Activated naive CD4-positive, alpha-beta T cell treated with anti-CD3 and anti-CD28 coated beads for 36 hours (primary cell): ENCODE measurements around the gene PCMTD2. TPM values are rescaled to one million over a fixed set of nuclear protein-coding genes. Genes with fewer than 3 reads are reported as not detected.
A peak's percentile ranks its signal among the peaks of the same experiment; 100 is the strongest.

ENCODE experiments used
- CTCF ChIA-PET: fragments of 350-600 bp; sonication (Branson Sonifier 250); formaldehyde crosslinking; loops from one replicate; lab custom pipeline; 2021; ENCODE audit warnings: antibody characterized with exemption; lab: Charles Lee
- DNase-seq: peaks from one replicate; pipeline ENCODE4 v3.0.0-alpha.2; 2020
- H3K27ac Mint-ChIP-seq: one replicate; pipeline ENCODE4 v1.8.0; 2021; ENCODE audit warnings: mild to moderate bottlenecking, mixed read lengths
- H3K27me3 Mint-ChIP-seq: one replicate; pipeline ENCODE4 v1.8.0; 2021; ENCODE audit warnings: low read depth, mixed read lengths
- H3K36me3 Mint-ChIP-seq: one replicate; pipeline ENCODE4 v1.8.0; 2021; ENCODE audit warnings: low read depth, mixed read lengths
- H3K4me1 Mint-ChIP-seq: one replicate; pipeline ENCODE4 v1.8.0; 2021; ENCODE audit warnings: low read depth, mixed read lengths
- H3K4me3 Mint-ChIP-seq: one replicate; pipeline ENCODE4 v1.8.0; 2021; ENCODE audit warnings: mild to moderate bottlenecking, moderate library complexity, mixed read lengths
- H3K9me3 Mint-ChIP-seq: one replicate; pipeline ENCODE4 v1.8.0; 2021; ENCODE audit warnings: mixed read lengths
- intact Hi-C: fragments of 100-400 bp; cut with micrococcal nuclease; formaldehyde crosslinking; loops from one replicate; pipeline ENCODE4 v1.15.1; 2023
- total RNA-seq, 2 experiments: library from RNA; stranded (reverse); gene quantifications; one replicate each; pipeline ENCODE4 v1.2.3, GENCODE V29; 2021

The PCMTD2 gene
- total RNA-seq, 2 experiments from 2014 or later, result 34.5 to 36.7 TPM

DNA sequence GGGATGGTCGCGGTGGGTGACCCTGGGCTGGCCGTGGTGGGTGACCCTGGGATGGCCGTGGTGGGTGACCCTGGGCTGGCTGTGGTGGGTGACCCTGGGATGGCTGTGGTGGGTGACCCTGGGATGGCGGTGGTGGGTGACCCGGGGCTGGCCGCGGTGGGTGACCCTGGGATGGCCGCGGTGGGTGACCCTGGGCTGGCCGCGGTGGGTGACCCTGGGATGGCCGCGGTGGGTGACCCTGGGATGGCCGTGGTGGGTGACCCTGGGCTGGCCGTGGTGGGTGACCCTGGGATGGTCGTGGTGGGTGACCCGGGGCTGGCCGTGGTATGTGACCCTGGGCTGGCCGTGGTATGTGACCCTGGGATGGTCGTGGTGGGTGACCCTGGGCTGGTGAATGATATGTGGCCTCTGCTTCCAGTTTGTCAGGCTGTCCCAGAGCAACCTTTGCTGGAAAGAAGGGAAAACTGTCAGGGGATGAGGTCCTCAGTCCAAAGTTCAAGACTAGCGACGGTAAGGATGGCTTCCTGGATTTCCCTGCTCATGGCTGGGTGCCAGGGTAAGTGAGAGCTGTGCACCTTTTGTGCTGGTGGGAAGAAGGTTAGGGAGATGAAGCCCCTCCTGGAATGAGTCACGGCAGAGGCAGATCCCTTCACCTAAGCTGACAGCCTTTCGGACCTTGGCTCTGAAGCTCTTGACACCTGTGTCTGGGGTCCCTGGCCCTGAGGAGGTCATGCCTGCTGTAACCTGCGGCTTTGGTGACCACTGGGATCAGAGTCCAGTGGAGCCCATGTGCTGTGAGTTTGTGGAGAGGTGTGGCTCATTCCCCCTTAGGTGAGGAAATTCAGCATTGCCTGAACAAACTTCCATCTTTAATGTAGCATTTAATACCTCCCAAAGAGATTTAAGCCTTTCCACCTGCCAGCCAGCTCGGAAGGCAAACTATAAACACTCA is 19.1 kb upstream of the PCMTD2 start:
- no peaks in the 10 kb centered on the region for H3K9me3 Mint-ChIP-seq
- no peaks in the 10 kb centered on the region for H3K36me3 Mint-ChIP-seq
- no peak overlapping the region for H3K4me3 Mint-ChIP-seq
- intact Hi-C loops, result no loop called here
- no peaks in the 10 kb centered on the region for H3K27me3 Mint-ChIP-seq
- no peak for DNase-seq
- CTCF ChIA-PET, result no interaction called here
- H3K27ac Mint-ChIP-seq, result no peak overlapping the region
- peaks cover 7% of the 10 kb centered on the region for H3K4me1 Mint-ChIP-seq

DNA sequence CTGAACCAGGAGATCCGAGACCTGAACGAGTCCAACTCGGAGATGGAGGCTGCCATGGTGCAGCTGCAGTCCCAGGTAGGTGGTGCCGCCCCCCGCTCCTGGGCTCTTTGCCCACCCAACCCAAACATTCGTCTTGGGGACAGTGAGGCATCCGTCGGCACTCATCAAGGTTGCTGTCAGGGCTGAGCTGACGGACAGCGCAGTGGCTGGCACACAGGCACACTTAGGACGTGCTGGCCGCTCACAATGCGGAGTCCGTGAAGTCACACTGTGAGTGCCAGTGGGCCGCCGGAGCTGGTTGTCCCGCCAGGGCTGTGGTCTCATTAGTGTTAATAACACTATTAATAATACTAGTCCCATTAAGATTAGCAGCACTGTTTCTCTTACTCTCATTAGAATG is 18.2 kb upstream of the PCMTD2 start:
- no peaks in the 10 kb centered on the region for H3K27me3 Mint-ChIP-seq
- no peaks in the 10 kb centered on the region for H3K9me3 Mint-ChIP-seq
- DNase-seq, result no peak
- peaks cover 7% of the 10 kb centered on the region for H3K4me1 Mint-ChIP-seq
- CTCF ChIA-PET, result no interaction called here
- intact Hi-C loops, result no loop called here
- H3K27ac Mint-ChIP-seq, result no peak overlapping the region
- no peak overlapping the region for H3K4me3 Mint-ChIP-seq
- H3K36me3 Mint-ChIP-seq, result no peaks in the 10 kb centered on the region

DNA sequence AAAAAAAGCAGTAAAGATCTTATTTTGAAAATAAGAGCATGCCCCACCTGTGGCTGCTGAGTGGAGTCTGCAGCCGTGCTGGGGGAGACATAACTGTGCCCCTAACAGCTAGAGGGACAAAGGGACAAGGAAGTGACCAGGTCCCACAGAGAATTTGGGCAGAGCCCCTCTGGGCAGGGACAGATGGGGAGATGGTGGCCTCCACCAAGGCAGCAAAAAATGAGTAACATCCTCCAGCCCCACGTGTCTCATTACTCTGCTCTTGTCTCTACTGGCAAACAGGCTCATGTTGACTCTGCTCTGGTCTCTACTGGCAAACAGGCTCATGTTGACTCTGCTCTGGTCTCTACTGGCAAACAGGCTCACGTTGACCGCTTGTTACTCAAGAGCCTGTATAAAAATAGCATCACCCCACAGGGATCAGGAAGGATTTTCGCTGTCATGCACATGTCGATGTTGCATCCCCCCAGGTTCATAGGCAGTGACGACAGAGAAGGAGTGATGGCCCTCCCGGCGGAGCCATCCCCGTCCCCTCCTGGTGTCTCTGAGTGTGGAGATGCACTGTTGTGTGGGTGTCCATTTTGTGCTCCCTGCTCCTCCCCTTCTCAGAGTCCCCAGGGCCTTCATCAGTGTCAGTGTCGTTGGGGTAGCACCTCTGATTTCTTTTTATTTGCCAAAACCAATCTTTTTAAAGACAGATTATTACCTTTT is 17.3 kb upstream of the PCMTD2 start:
- Mint-ChIP-seq H3K27ac (no peak overlapping the region), H3K27me3 (no peaks in the 10 kb centered on the region), H3K9me3 (no peaks in the 10 kb centered on the region), H3K4me3 (no peak overlapping the region), H3K36me3 (no peaks in the 10 kb centered on the region), H3K4me1 (peaks cover 7% of the 10 kb centered on the region)
- no peak for DNase-seq
- CTCF ChIA-PET, result no interaction called here
- intact Hi-C loops, result no loop called here

DNA sequence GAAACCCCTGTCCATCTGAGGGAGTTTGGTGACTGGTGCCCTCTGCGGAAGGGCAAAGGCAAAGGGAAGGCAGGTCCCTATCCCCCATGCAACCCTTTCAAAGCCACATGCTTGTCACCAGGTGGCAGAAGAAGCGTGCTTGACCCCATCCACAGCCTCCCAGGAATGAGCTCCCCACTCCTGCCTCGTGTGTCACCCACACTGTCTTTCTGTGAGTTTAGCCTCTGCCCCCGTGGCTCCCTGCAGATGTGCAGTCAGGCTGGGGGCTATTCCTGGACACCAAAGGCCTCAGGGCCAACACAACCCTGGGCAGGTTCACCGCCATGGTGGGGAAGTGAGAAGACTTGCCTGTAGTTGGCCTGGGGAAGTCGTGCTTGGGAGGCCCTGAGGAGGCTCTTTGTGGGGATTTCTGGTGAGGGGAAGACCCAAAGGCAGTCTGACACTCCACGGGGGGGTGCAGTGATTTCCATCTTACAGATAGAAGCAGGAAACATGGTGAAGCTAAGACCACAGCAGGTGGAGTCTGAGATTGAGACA is 16.6 kb upstream of the PCMTD2 start:
- Mint-ChIP-seq H3K4me1 (peaks cover under 1% of the 10 kb centered on the region), H3K27me3 (no peaks in the 10 kb centered on the region), H3K27ac (no peak overlapping the region), H3K9me3 (no peaks in the 10 kb centered on the region), H3K36me3 (no peaks in the 10 kb centered on the region), H3K4me3 (no peak overlapping the region)
- DNase-seq, result peak; percentile 28
- CTCF ChIA-PET, result no interaction called here
- intact Hi-C loops, result no loop called here

DNA sequence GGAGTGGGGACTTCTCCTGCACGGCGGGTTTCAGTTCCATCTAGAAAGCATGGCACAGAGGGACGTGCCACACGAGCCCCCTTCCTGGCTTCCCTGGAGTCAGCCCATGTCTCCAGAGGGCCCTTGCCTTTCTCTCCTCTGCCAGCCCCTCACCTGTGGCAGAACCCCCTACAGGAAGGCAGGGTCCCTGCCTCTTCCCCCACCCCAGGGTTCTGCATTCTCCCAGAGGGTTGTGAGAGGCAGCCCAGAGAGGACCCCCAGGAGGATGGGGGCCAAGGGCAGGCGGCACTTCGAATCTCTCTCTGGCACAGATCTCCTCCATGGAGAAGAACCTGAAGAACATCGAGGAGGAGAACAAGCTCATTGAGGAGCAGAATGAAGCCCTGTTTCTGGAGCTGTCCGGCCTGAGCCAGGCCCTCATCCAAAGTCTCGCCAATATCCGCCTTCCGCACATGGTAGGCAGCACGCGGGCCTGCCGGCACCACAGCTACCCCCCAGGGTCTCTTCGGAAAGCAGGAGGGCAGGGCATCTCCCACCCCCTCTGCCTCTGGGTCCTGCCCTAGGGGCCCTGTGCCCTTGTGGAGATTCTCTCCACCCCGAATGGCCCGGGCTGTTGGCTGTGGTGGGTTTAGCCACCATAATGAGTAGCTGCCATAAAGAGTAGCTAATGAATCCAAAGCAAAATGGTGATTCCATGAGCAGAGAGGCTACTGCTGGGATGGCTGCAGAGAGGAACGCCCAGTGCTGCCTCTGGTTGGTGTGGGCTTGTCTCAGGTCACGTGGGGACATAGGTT is 15.9 kb upstream of the PCMTD2 start:
- H3K36me3 Mint-ChIP-seq, result no peaks in the 10 kb centered on the region
- H3K4me3 Mint-ChIP-seq, result no peak overlapping the region
- no peak overlapping the region for H3K27ac Mint-ChIP-seq
- no peaks in the 10 kb centered on the region for H3K9me3 Mint-ChIP-seq
- no peaks in the 10 kb centered on the region for H3K27me3 Mint-ChIP-seq
- H3K4me1 Mint-ChIP-seq, result no peaks in the 10 kb centered on the region
- no peak for DNase-seq
- intact Hi-C loops, result no loop called here
- CTCF ChIA-PET, result no interaction called here

DNA sequence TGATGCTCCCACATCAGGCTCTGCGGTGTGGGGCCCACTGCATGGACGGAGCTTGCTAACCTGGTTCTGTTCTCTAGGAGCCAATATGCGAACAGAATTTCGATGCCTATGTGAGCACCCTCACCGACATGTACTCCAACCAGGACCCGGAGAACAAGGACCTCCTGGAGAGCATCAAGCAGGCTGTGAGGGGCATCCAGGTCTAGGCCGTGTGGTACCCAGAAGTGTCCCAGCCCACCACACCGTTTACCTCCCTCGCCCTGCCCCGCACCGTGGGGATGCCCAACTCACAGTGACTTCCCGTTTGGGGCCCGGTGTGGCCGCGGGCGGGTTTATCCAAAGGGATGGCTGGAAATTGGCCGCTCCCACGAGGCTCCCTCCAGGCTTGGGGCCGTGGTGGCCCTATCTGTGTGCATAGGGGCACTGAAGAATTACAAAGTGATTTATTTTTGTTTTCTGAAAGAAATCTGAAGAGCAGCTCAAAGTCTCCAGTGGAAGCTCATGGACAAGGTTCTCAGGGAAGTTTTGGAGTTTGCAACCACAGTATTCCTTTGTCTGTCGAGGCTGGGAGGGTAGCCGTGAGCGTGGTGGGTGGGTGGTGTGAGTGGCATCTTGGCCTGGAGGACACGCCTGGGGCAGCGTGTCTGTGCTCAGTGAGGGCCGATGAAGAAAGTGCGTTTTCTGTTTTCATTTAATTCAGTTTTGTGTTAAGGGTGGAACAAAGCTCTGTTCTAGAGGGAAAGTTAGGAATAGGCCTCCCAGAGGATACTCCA is 15.1 kb upstream of the PCMTD2 start:
- CTCF ChIA-PET, result no interaction called here
- Mint-ChIP-seq H3K27ac (no peak overlapping the region), H3K36me3 (no peaks in the 10 kb centered on the region), H3K9me3 (no peaks in the 10 kb centered on the region), H3K4me3 (no peak overlapping the region), H3K4me1 (no peaks in the 10 kb centered on the region), H3K27me3 (no peaks in the 10 kb centered on the region)
- DNase-seq, result no peak
- intact Hi-C loops, result no loop called here

DNA sequence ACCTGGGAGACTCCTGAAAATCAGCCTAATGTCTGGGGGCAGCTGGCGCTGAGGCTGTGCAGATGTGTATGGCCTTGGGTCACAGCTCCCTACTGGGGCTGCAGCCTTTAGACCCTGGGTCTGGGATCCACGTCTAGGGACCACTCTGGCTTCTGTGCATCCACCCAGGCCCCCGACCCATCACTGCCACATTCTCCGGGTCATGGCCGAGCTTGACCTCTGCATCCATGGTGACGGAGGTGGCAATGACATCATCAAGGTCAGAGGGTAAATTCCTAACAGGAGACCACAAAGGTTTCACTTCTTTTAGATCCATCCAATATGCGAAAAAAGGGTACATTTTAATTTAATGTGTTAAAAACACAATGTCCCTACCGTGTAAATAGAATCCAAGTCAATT is 14.5 kb upstream of the PCMTD2 start:
- Mint-ChIP-seq H3K4me3 (no peak overlapping the region), H3K36me3 (no peaks in the 10 kb centered on the region), H3K27me3 (peaks cover 3% of the 10 kb centered on the region), H3K27ac (no peak overlapping the region), H3K4me1 (no peaks in the 10 kb centered on the region), H3K9me3 (no peaks in the 10 kb centered on the region)
- DNase-seq, result no peak
- CTCF ChIA-PET, result no interaction called here
- intact Hi-C loops, result no loop called here

DNA sequence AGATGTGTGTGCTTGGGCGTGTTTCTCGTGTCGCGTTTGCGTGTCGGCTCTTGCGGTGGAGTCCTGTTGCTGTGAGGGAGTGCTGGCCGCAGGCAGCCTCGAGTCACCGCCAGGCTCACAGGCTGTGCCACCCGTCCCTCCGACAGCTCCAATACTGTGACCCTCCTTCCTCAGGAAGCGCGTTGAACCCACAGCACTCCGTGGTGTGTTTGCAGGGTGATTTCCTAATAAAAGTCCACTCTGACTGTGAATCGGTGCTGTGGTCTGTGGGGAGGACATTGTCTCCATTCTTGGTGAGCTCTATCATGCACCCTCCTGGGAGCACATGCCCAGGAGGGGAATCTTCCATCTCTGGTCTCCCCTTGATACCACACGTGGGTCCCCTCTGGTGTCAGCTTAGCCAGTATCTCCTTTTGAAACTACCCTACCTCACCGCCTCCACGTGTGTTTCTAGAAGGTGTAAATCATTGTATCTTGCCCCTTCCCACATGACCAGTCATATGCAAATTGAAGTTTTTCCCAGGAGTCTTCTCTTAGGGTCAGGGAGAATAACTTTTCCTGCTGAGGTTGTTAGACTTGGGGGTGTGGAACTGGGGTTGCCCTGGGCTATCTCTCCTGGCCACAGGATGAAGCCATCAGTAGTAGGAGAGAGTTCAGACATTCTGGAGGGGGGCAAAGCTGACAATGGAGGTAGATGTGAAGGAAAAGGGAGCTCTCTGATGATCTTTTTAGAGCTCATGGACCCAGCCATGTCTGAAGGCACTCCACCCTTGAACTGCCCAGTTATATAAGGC is 13.3 kb upstream of the PCMTD2 start:
- intact Hi-C loops, result no loop called here
- Mint-ChIP-seq H3K27ac (no peak overlapping the region), H3K27me3 (peaks cover 5% of the 10 kb centered on the region), H3K9me3 (no peaks in the 10 kb centered on the region), H3K36me3 (no peaks in the 10 kb centered on the region), H3K4me1 (no peaks in the 10 kb centered on the region), H3K4me3 (no peak overlapping the region)
- DNase-seq, result no peak
- CTCF ChIA-PET, result interaction anchor here (0.7 kb wide), 1 partner anchor 498 kb away, joined by 3 read pairs; no protein-coding TSS in a partner anchor

DNA sequence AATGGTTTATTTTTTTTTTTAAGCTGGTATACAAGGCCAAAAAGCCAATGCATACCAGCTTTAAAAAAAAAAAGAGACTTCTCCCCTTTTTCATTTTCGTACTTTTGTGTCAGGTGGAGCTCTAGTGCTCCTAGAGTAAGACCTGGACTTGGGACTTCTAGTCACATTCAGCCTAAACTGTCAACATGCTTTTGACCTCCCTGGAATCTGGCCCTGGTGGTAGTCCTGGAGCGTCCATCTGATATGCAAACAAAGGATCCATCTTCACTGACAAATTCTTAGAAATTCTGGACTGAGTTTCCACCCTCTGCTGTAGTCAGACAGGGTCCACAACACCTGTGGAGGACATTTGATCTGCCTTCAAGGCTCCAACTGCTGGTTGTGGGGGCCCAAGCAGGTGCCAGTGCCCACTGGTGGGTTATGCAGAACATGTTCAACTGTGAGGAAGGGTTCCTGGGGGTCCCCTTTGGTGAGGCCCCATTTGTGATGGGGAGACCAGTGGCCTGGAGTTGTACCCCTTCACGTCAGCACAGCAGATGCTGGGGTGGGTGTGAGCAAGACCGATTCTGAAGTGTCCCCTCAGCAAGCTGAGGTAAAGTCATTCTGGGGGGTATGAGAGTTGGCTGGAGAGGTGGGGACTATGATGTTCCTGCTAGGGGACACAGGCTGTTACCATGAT is 12.6 kb upstream of the PCMTD2 start:
- Mint-ChIP-seq H3K36me3 (no peaks in the 10 kb centered on the region), H3K4me1 (no peaks in the 10 kb centered on the region), H3K9me3 (no peaks in the 10 kb centered on the region), H3K27ac (no peak overlapping the region), H3K4me3 (no peak overlapping the region), H3K27me3 (peaks cover 5% of the 10 kb centered on the region)
- CTCF ChIA-PET, result interaction anchor here (0.7 kb wide), 1 partner anchor 498 kb away, joined by 3 read pairs; no protein-coding TSS in a partner anchor
- intact Hi-C loops, result no loop called here
- no peak for DNase-seq

DNA sequence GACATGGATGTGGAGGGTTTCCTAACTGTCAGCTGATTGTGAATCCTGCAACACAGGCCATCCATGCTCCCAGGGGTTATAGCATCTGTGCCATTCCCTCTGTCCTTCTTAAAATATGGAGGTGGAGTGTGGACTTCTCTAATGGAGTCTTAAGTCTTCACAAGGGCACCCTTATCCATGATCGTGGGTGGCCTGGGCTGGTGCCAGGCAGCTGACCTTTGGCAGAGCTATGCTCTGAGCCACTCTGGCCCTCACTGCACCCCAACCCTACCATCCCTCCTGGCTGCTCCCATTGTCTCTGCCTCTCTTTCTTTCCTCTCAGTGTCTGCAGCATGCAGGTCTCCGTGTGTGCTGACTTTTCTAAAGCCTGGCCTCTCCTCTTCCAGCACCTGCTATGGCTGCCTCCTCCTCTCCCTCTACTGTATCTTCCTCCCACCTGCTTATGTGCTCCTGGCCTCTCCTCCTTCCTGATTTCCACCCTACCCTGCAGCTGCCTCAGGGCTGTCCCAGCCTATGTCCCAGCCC is 11.2 kb upstream of the PCMTD2 start:
- intact Hi-C loops, result no loop called here
- Mint-ChIP-seq H3K4me1 (no peaks in the 10 kb centered on the region), H3K4me3 (no peak overlapping the region), H3K27ac (no peak overlapping the region), H3K9me3 (no peaks in the 10 kb centered on the region), H3K27me3 (peaks cover 5% of the 10 kb centered on the region), H3K36me3 (no peaks in the 10 kb centered on the region)
- CTCF ChIA-PET, result no interaction called here
- no peak for DNase-seq
